ENCODE measurements around the gene GRID1.

The GRID1 gene

GRCh38 chr10:86159797-86160196, 206.8 kb downstream of the GRID1 start:
- no peak overlapping the region for H3K4me3 ChIP-seq (ENCODE audit: low read depth, low read length)
- DNase-seq (ENCODE audit: low read depth), result no peak
- no peak for TF ChIP-seq CTCF (conservative IDR thresholded peaks at IDR 0.05; ENCODE audit: low read depth, low read length)

- DNase-seq (ENCODE audit: low read depth), result no peak
- H3K4me3 ChIP-seq (ENCODE audit: low read depth, low read length), result no peak overlapping the region
- TF ChIP-seq CTCF (conservative IDR thresholded peaks at IDR 0.05; ENCODE audit: low read depth, low read length), result no peak
Observed at GRCh38 chr10:86155054-86155921, 211.3 kb downstream of the GRID1 start.

- H3K4me3 ChIP-seq (ENCODE audit: low read depth, low read length), result no peak overlapping the region
- DNase-seq (ENCODE audit: low read depth), result no peak
- TF ChIP-seq CTCF (conservative IDR thresholded peaks at IDR 0.05; ENCODE audit: low read depth, low read length), result no peak
Observed at GRCh38 chr10:86153751-86154150, 212.8 kb downstream of the GRID1 start.

GRCh38 chr10:86152911-86153310, 213.7 kb downstream of the GRID1 start:
- H3K4me3 ChIP-seq (ENCODE audit: low read depth, low read length), result no peak overlapping the region
- no peak for DNase-seq (ENCODE audit: low read depth)
- no peak for TF ChIP-seq CTCF (conservative IDR thresholded peaks at IDR 0.05; ENCODE audit: low read depth, low read length)

GRCh38 chr10:86152354-86152753, 214.2 kb downstream of the GRID1 start:
- TF ChIP-seq CTCF (conservative IDR thresholded peaks at IDR 0.05; ENCODE audit: low read depth, low read length), result no peak
- no peak for DNase-seq (ENCODE audit: low read depth)

GRCh38 chr10:86151613-86152012, 215.0 kb downstream of the GRID1 start:
- no peak for TF ChIP-seq CTCF (conservative IDR thresholded peaks at IDR 0.05; ENCODE audit: low read depth, low read length)
- DNase-seq (ENCODE audit: low read depth), result no peak
- H3K4me3 ChIP-seq (ENCODE audit: low read depth, low read length), result no peak overlapping the region

More at GRCh38 chr10:86152354-86152753, 214.2 kb downstream of the GRID1 start:
- H3K4me3 ChIP-seq (ENCODE audit: low read depth, low read length), result no peak overlapping the region

GRCh38 chr10:86149257-86149656, 217.3 kb downstream of the GRID1 start:
- no peak overlapping the region for H3K4me3 ChIP-seq (ENCODE audit: low read depth, low read length)
- TF ChIP-seq CTCF (conservative IDR thresholded peaks at IDR 0.05; ENCODE audit: low read depth, low read length), result no peak
- DNase-seq (ENCODE audit: low read depth), result no peak

All from choroid plexus epithelial cell (primary cell).